PC-3 (cell line): ENCODE results near the gene CEP97. TPM values are rescaled to one million over a fixed set of nuclear protein-coding genes. Genes with fewer than 3 reads are reported as not detected.

Experiments
- ATAC-seq: fragments of 200-7000 bp; cut with Tn5 transposase; 2 replicates; pipeline ENCODE4 v1.9.1; 2020; ENCODE audit warnings: mild to moderate bottlenecking, moderate library complexity
- BruUV-seq: library from RNA; stranded (reverse); fragments of 400-500 nt; replicated peaks from 2 replicates; lab custom pipeline; 2021; lab: Mats Ljungman, UMichigan
- CTCF ChIA-PET: fragments of 300-600 bp; sonication (Branson Sonifier 250); formaldehyde crosslinking; loops from one replicate; lab custom pipeline; 2022; ENCODE audit warnings: antibody characterized with exemption; lab: Charles Lee
- POLR2A ChIA-PET: fragments of 300-600 bp; sonication (Branson Sonifier 250); formaldehyde crosslinking; loops from one replicate; lab custom pipeline; 2022; ENCODE audit warnings: antibody characterized with exemption; ENCODE audit not compliant: unreplicated experiment; lab: Charles Lee
- DNase-seq: peaks from one replicate; pipeline ENCODE4 v3.0.0-alpha.2; 2015
- H2AFZ ChIP-seq: fragments of 300-600 bp; sonication (generic); 2 replicates; pipeline ENCODE4 v1.6.0; 2016; ENCODE audit warnings: antibody characterized with exemption, low read length
- H3F3A ChIP-seq: fragments of 300-600 bp; sonication (generic); one replicate; pipeline ENCODE4 v1.6.0; 2017; ENCODE audit warnings: antibody characterized with exemption, low read length, control low read depth, mild to moderate bottlenecking; ENCODE audit not compliant: unreplicated experiment
- H3K27ac ChIP-seq: fragments of 300-600 bp; sonication (generic); 2 replicates; pipeline ENCODE4 v1.5.1; 2016; ENCODE audit warnings: mild to moderate bottlenecking, low read length
- H3K27me3 ChIP-seq: fragments of 300-600 bp; sonication (generic); 2 replicates; pipeline ENCODE4 v1.6.1; 2016; ENCODE audit warnings: low read length, mixed read lengths
- H3K36me3 ChIP-seq: fragments of 300-600 bp; sonication (generic); 2 replicates; pipeline ENCODE4 v1.6.1; 2016; ENCODE audit warnings: low read depth, mixed run types, low read length, mixed read lengths
- H3K4me1 ChIP-seq: fragments of 300-600 bp; sonication (generic); 2 replicates; pipeline ENCODE4 v1.5.1; 2016; ENCODE audit warnings: low read length; ENCODE audit not compliant: insufficient read depth
- H3K4me2 ChIP-seq: fragments of 300-600 bp; sonication (generic); 2 replicates; pipeline ENCODE4 v1.6.0; 2016; ENCODE audit warnings: low read length
- H3K4me3 ChIP-seq: fragments of 300-600 bp; sonication (generic); 2 replicates; pipeline ENCODE4 v1.5.1; 2016; ENCODE audit warnings: mild to moderate bottlenecking, low read length, mixed read lengths
- H3K79me2 ChIP-seq: fragments of 300-600 bp; sonication (generic); 2 replicates; pipeline ENCODE4 v1.6.1; 2017; ENCODE audit warnings: low read length, mixed read lengths
- H3K9ac ChIP-seq: fragments of 300-600 bp; sonication (generic); 2 replicates; pipeline ENCODE4 v1.6.0; 2016; ENCODE audit warnings: mild to moderate bottlenecking, low read length
- H3K9me2 ChIP-seq: fragments of 300-600 bp; sonication (generic); replicated peaks from 2 replicates; pipeline ENCODE4 v1.6.1; 2016; ENCODE audit warnings: mixed run types, low read length, mixed read lengths
- H3K9me3 ChIP-seq: fragments of 300-600 bp; sonication (generic); 2 replicates; pipeline ENCODE4 v1.6.1; 2016; ENCODE audit warnings: low read length, mixed read lengths
- H4K20me1 ChIP-seq: fragments of 300-600 bp; sonication (generic); 2 replicates; pipeline ENCODE4 v1.6.1; 2016; ENCODE audit warnings: low read length, mixed read lengths
- EZH2 ChIP-seq: fragments of 300-600 bp; sonication (generic); IDR thresholded peaks from one replicate; pipeline ENCODE4 v1.6.1; 2017; ENCODE audit warnings: antibody characterized with exemption, mild to moderate bottlenecking, low read length; ENCODE audit not compliant: unreplicated experiment
- EZH2phosphoT487 ChIP-seq: fragments of 300-600 bp; sonication (generic); IDR thresholded peaks from 2 replicates; pipeline ENCODE4 v1.6.1; 2018; ENCODE audit warnings: mild to moderate bottlenecking, antibody characterized with exemption, low read length, borderline replicate concordance
- intact Hi-C: fragments of 100-400 bp; cut with micrococcal nuclease; formaldehyde crosslinking; loops from 2 replicates; pipeline ENCODE4 v1.9.0; 2023
- total RNA-seq: library from RNA; depleted of rRNA; stranded (reverse); fragments of >200 nt; gene quantifications from 2 replicates; pipeline ENCODE4 v1.2.3, GENCODE V29; 2014
- TF ChIP-seq, protein P1 (sequence below): fragments of 300-600 bp; sonication (generic); conservative IDR thresholded peaks from 2 replicates; pipeline ENCODE4 v1.5.1; 2017; ENCODE audit warnings: antibody characterized with exemption, low read depth, mild to moderate bottlenecking, low read length

The CEP97 gene
- total RNA-seq, 1 experiment from 2014 or later = 12.1 TPM

DNA sequence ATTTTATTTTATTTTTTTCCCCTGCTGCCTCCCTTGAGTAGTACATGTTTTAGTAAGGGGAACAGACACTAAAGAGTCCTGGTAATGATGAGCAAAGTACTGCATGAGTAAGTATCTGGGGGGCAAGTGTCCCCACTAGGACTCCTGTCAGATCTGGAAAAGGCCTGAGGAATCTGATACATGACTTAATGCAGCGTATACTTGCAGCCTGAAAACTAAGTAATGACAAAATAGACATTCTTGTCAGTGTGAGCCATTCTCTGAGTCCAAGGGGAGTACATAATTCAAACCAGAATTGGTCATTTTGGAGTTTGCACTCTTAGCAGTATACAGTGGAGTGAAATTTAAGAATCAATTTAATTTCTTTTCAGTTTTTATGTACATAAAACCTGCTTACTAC lies 82.1 kb downstream of the CEP97 start:
- Histone ChIP-seq H3K9ac (no peak overlapping the region), H3K4me2 (no peak overlapping the region), H3K79me2 (no peaks in the 10 kb centered on the region), H3K36me3 (peaks cover 5% of the 10 kb centered on the region; the same call in 1 of the 2 replicates), H3K27me3 (no peaks in the 10 kb centered on the region), H2AFZ (no peak overlapping the region), H3K9me3 (no peaks in the 10 kb centered on the region), H3K27ac (no peak overlapping the region), H4K20me1 (no peaks in the 10 kb centered on the region), H3F3A (no peaks in the 10 kb centered on the region), H3K9me2 (no peaks in the 10 kb centered on the region), H3K4me3 (no peak overlapping the region), H3K4me1 (peaks cover 12% of the 10 kb centered on the region)
- ATAC-seq = no peak
- intact Hi-C loops = loop anchor here (5.0 kb wide), 2 partner anchors 661 to 866 kb away; no protein-coding TSS in a partner anchor
- ChIA-PET POLR2A (no interaction called here), CTCF (no interaction called here)
- DNase-seq = no peak
- no peak for TF ChIP-seq EZH2phosphoT487
- TF ChIP-seq, protein P1, sequence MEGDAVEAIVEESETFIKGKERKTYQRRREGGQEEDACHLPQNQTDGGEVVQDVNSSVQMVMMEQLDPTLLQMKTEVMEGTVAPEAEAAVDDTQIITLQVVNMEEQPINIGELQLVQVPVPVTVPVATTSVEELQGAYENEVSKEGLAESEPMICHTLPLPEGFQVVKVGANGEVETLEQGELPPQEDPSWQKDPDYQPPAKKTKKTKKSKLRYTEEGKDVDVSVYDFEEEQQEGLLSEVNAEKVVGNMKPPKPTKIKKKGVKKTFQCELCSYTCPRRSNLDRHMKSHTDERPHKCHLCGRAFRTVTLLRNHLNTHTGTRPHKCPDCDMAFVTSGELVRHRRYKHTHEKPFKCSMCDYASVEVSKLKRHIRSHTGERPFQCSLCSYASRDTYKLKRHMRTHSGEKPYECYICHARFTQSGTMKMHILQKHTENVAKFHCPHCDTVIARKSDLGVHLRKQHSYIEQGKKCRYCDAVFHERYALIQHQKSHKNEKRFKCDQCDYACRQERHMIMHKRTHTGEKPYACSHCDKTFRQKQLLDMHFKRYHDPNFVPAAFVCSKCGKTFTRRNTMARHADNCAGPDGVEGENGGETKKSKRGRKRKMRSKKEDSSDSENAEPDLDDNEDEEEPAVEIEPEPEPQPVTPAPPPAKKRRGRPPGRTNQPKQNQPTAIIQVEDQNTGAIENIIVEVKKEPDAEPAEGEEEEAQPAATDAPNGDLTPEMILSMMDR = no peak
- no peak for TF ChIP-seq EZH2
- BruUV-seq = no TSS peak

GRCh38 chr3:101807888-101808287 lies 83.5 kb downstream of the CEP97 start:
- peaks cover 12% of the 10 kb centered on the region for H3K4me1 ChIP-seq
- H3K27ac ChIP-seq = no peak overlapping the region
- CTCF ChIA-PET = interaction anchor here (2.9 kb wide), 1 partner anchor 418 kb away, joined by 14 read pairs; no protein-coding TSS in a partner anchor
- ATAC-seq = no peak
- H3K27me3 ChIP-seq = no peaks in the 10 kb centered on the region
- no peaks in the 10 kb centered on the region for H3K36me3 ChIP-seq
- intact Hi-C loops = loop anchor here (2.0 to 5.0 kb wide), 4 partner anchors 199 to 864 kb away; no protein-coding TSS in a partner anchor
- H3K9ac ChIP-seq = no peak overlapping the region
- BruUV-seq = no TSS peak
- no peaks in the 10 kb centered on the region for H3K79me2 ChIP-seq
- DNase-seq = no peak
- TF ChIP-seq EZH2phosphoT487 (no peak), EZH2 (no peak)
- TF ChIP-seq, protein P1 = no peak
- no peak overlapping the region for H3K4me2 ChIP-seq
- POLR2A ChIA-PET = no interaction called here
- no peaks in the 10 kb centered on the region for H3K9me2 ChIP-seq
- H3K9me3 ChIP-seq = no peaks in the 10 kb centered on the region
- no peak overlapping the region for H3K4me3 ChIP-seq
- H3F3A ChIP-seq = no peaks in the 10 kb centered on the region
- no peak overlapping the region for H2AFZ ChIP-seq
- no peaks in the 10 kb centered on the region for H4K20me1 ChIP-seq

- CTCF ChIA-PET = interaction anchor here (2.9 kb wide), 1 partner anchor 416 kb away, joined by 14 read pairs; no protein-coding TSS in a partner anchor
- H3K9ac ChIP-seq = peak overlapping the region; percentile 51
These were observed 85.0 kb downstream of the CEP97 start for GRCh38 chr3:101809178-101810021.

More at GRCh38 chr3:101809178-101810021, 85.0 kb downstream of the CEP97 start:
- DNase-seq = peak; percentile 74
- Histone ChIP-seq H2AFZ (no peak overlapping the region), H3K36me3 (no peaks in the 10 kb centered on the region), H3K4me3 (no peak overlapping the region), H3K4me2 (peak overlapping the region; percentile 52), H3K27me3 (no peaks in the 10 kb centered on the region), H3K79me2 (no peaks in the 10 kb centered on the region), H3F3A (no peaks in the 10 kb centered on the region), H3K27ac (peak overlapping the region; percentile 58), H3K9me2 (no peaks in the 10 kb centered on the region), H3K4me1 (peaks cover 19% of the 10 kb centered on the region), H4K20me1 (no peaks in the 10 kb centered on the region), H3K9me3 (no peaks in the 10 kb centered on the region)
- intact Hi-C loops = loop anchor here (1.0 to 10.0 kb wide), 10 partner anchors 53 to 863 kb away; no protein-coding TSS in a partner anchor
- ATAC-seq = peak; percentile 78
- BruUV-seq = no TSS peak
- TF ChIP-seq, protein P1 = peak; percentile 93
- no peak for TF ChIP-seq EZH2phosphoT487
- POLR2A ChIA-PET = no interaction called here
